HG03469 (cell line): ENCODE data around the gene PHLPP1.

Source experiments
- ATAC-seq: cut with Tn5 transposase; IDR thresholded peaks from one replicate; pipeline ENCODE4 v1.9.1; 2021; ENCODE audit warnings: mild to moderate bottlenecking, moderate library complexity, moderate number of reproducible peaks; ENCODE audit not compliant: unreplicated experiment

PHLPP1 gene

DNA sequence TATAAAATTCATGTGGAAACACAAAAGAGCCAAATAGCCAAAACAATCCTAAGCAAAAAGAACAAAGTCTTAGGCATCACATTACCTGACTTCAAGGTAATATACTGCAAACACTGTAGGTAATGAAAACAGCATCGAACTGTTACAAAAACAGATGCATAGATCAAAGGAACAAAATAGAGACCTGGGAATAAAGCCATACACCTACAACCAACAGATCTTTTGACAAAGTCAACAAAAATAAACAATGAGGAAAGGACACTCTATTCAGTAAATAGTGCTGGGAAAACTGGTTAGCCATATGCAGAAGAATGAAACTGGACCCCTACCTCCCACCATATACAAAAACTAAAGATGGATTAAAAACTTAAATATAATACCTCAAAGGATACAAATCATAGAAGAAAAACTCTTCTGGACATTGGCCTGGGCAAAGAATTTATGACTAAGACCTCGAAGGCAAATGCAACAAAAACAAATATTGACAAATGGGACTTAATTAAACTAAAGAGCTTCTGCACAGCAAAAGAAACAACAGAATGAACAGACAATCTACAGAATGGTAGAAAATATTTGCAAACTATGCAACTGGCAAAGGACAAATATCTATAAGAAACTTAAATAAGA is 218.0 kb downstream of the PHLPP1 start:
- no peak for ATAC-seq

DNA sequence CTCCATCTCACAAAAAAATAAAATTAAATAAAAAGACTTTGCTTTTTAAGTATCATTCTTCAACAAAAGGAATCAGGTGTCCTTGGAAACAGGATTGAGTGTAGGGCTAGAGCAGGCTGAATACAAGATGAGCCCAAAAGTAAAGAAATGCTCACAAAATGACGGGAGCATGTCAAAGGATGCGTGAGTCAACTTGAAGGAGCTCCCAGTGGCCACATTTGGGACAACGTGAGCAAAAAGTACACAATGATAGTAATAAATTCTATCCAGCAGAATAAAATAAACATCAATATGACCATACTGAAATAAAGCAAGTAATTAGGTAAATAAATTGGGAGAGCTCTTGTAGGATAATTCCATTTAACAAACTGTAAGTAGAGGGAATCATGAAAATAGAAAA is 220.7 kb downstream of the PHLPP1 start:
- no peak for ATAC-seq

DNA sequence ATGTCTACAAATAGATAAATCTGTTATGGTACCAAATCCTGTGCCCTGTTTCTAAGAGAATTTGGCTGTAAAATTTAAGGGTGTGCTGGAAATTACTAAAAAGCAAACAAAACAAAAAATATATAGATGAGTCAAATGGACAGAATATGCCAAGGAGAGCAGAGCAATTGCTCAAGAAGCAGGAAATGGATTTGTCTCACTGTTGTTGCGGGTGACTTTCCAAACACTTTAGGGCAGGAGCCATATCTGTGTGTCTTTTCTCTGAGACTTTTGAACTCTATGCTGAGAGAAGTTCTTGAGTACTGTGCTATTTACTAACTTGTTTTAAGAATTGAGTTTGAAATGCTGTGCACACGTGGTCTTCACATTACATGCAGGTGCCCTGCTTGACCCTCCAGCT is 221.7 kb downstream of the PHLPP1 start:
- ATAC-seq: no peak

DNA sequence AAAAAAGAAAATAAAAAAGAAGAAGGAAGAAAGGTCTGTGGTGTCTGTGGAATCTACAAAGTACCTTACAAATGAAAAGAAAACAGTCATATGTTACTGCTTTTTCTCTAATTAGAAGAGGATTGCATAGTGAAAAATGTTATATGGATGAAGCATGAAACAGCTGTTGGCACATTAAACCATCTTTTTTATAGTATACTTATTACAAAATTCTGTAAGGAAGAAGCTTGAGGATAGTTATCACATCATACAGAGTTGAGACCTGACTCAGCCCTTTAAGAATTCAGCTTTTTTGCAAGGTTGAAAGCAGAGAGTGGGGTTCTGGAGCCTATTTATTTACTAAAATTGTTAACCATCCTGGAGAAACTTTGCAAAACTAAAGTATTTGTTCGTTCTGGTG is 222.7 kb downstream of the PHLPP1 start:
- no peak for ATAC-seq

DNA sequence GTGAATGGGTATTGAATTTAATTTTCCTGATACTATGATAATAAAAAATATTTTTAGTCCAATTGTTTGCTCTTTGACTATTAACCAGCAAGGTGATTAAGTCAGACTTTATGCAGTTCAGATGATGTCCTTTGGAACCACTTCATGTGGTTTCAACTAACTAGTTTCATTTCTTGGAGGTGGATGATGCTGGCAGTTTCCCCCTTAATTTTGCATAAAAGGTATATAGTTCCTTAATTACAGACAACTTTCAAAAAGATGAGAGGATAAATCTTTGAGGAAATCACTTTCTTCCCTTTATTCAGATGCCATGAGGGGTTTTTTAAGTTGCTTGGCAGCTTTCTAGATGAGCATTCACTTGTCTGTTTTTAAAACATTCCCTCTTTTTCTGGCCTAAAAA is 223.1 kb downstream of the PHLPP1 start:
- ATAC-seq: peak; percentile 60

DNA sequence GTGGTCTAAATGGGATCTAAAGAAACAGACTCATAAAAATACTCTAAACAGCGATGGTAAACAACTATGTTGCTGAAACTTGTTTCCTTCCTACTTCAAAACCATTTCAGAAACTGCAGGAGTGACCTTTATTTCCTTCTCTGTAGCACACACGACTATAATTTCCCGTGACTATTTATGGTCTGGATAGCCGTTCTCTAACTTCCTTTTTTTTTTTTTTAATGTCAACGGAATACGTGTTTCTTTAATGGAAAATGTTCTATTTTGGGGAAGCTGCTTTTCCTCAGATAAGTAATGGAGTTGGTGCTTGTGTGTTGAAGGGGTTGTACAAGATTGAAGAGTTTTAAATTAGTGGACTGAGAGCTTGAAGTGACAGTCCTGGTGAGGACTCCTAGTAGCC is 224.1 kb downstream of the PHLPP1 start:
- ATAC-seq: no peak

DNA sequence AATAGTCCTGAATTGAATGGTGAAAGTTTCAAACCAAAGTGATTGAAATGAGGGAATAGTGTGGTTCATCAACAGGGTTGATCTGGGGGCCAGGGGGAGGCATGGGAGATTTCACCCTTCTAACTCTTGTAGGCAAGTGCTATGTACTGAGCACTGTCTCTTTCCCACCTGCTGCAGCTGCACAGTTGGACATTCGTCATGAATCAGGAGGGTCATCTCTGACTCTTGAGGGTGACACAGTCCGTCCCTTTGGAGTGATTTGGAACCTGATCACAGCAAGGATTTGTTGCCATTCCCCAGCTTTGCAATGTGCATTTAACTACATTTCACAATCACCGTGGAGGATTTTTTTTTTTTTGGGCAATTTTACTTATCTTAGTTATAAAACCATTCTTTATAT is 224.6 kb downstream of the PHLPP1 start:
- ATAC-seq: no peak

DNA sequence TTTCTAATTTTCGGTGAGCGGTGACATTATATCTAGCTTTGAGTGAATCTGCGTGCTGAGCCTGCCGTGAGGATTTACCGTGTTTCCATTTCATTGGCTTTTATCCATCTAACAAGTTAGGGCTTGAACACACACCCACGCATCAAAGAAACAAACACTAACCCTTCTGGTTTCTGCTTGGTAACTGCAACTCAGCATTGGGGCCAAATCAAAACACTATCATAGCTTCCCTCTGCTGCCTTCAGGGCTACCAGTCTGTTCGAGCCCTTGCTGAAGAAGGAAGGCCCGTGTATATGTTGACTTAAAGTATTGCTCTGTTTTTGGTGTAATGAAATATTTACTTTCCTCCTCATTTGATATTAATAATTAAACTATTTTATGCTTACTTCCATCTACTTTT is 227.2 kb downstream of the PHLPP1 start:
- no peak for ATAC-seq

DNA sequence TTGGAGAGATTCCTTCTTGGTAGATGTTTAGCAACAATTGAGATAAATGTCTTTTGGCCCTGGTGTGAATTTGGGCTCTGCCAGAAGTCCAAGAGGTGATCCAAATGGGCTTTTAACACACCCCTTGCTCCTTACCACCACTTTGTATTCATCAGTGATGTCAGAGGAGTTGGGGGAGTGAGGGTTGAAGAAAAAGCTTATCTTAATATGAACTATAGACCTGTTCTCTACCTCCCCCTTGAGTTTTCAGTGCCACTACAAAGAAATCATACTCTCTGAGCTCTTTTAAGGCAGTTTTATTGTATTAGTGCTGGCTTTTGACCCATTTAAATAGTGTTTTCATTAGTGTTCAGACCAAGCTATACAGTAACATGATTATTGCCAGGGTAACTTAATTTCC is 229.1 kb downstream of the PHLPP1 start:
- ATAC-seq: no peak

DNA sequence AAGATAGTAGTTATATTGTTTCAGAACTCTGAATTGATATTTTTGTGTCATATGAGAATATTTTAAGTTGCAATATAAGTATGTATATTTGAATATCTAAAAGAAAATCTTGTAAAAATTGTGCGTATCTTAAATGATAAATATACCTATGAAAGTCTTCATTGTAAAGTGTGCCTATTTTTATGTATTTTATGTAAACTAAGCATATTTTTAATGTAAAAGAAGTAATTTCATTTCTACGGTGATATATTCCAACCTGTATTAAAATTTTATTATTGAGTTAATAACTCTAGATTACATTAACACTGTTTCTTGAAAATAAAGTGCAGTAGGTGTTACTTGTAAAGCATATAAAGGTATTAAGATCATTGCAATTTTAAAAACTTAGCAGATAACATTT is 233.4 kb downstream of the PHLPP1 start:
- no peak for ATAC-seq

DNA sequence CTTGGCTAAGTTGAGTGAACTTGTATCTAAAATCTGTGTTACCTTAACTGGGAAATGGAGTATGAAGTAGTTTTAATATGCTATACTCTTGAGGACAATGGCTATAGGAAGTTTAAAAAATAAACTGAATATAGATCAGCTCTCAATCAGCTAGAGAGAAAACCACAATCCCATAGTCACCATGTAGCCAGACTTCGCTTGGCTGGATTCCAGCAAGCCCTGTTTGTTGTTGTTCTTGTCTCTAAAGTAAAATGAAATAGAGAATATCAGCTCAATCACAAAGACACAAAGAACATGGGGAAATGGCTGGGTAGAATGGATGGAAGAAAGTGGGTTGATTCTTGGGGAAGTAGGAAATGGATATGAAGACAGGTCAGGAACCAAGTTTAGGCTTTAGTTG is 234.9 kb downstream of the PHLPP1 start:
- ATAC-seq: no peak

DNA sequence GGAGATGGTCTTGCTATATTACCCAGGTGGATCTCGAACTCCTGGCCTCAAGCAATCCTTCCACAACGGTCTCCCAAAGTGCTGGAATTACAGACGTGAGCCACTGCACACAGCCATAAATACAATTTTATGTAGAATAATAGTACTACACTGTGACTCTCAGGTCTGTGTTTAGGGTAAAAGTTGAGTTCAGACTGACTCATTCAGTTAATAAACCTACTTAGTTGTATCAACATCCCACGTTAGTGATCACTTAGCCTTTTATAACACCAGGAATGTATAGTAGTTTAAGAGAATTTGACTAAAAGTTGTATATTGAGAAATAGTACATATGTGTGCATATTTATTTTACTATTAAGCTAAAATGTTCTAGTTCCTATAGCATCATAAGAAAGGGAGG is 237.5 kb downstream of the PHLPP1 start:
- no peak for ATAC-seq

DNA sequence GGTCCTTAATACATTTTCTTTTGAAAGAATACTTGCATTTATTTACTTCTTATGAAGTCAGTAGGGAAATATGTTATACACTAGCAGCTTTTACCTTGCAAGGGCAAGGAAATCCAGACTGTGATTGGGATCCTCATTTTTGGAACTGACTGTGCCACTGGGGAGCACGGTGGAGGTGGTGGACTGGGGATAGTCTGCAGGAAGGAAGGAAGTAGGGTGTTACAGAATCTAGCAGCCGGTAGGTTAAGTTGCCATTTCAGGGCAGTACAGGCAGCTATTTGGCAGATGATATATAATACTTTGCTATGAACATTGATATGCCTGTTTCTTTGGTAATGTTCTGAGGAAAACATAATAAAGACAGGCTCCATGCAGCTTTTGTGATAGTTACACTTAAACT is 238.3 kb downstream of the PHLPP1 start:
- no peak for ATAC-seq

DNA sequence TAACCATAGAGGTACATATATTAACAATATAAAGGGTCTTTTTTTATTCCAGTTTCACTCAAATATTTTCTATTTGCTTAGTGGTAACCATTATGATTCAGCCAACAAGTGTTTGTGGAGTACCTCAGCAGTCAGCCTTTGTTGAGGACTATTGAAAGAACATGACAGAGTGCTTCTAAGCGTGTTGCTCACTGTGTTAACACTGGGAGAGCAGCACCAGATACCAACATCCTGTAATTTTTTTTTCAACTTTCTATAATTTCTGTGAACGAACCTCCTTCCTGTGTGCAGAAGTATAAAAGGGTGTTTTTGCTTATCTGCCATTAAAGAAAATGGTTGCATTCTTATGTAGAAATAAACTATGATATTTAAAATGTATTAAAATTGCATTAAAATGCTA is 239.0 kb downstream of the PHLPP1 start:
- ATAC-seq: no peak

DNA sequence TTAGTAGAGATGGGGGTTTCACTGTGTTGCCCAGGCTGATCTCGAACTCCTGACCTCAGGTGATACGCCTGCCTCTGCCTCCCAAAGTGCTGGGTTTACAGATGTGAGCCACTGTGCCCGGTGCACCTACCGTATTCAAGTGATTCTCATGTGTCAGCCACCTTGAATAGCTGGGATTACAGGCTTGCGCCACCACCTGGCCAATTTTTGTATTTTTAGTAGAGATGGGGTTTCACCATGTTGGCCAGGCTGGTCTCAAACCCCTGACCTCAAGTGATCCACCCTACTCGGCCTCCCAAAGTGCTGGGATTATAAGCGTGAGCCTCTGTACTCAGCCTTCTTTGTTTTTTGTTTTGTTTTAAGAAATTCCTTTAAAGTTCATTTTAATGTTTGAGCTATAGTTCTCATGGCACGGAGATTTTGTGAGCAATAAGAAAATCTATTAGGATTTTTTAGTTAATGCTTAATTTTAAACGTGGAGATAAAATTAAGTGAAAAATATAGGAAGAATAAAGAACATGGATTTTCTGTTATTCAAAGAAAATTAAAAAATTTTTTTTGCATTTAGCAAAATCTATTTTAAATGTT is 242.6 kb downstream of the PHLPP1 start:
- peak; percentile 44 for ATAC-seq

DNA sequence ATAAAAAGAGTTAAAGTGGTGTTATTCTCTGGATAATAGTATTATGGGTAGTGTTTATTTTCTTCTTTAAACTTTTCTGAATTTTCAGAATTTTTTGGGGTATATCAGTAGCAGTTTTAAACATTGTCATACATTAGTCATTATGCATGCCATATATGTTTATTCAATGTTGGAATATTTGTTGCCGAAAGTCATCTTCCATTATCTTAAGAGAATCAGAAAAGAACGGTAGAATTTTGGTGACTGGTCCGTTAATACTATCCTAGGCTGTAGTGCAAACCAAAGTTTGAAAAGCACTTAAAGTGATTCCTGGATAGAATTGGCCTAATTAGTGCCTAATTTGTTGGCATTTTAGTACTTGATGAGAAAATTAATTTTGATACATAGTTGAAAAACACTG is 244.1 kb downstream of the PHLPP1 start:
- no peak for ATAC-seq

DNA sequence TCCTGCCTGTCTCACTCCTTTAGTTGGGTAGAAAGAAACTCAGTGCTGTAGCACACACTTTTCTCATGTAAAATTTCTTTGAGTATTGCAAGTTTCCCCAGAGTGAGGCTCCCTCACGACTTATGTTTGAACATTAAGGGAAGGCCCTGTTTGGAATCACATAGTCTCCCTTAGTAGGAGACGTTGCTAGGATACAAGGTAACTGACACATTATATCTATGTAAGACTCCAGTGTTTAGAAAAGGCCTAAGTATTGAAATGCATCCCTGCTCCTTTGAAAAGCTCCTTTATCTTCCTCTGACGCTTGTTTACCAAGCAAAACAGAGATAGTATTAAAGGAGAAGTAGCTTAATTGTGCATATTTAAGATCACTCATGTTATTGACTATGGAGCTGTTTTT is 248.2 kb downstream of the PHLPP1 start:
- no peak for ATAC-seq

DNA sequence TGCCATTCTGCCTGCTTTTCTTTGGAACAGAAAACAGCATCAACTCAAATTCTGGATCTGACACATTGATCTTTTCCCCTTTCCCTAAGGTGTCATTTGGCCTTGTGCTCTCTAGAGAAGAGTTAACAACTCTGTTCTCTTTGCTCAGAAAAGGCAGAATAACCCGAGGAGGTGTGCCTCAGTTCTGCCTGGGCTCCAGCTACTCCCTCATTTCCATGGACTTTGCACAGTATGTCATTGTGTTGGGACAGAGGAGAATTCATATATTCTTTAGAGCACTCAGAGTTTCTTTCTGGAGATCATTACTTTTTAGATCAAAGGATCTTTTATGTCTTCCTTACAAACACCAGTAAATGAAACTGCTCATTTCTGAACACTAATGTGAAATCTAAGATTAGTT is 249.1 kb downstream of the PHLPP1 start:
- no peak for ATAC-seq

DNA sequence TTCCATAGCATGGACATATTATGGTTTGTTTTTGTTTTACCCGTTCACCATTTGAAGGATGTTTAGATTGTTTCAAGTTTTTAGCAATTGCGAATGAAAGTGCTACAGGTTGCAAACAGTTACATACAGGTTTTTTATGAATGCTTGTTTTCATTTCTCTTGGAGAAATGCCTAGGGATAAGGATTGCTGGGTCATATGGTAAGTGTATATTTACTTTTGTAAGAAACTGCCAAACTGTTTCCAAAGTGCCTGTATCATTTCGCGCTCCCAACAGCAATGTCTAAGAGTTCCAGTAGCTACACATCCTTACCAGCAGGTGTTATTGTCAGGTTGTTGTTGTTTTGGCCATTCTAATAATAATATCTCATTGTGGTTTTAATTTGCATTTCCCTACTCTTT is 251.7 kb downstream of the PHLPP1 start:
- no peak for ATAC-seq

DNA sequence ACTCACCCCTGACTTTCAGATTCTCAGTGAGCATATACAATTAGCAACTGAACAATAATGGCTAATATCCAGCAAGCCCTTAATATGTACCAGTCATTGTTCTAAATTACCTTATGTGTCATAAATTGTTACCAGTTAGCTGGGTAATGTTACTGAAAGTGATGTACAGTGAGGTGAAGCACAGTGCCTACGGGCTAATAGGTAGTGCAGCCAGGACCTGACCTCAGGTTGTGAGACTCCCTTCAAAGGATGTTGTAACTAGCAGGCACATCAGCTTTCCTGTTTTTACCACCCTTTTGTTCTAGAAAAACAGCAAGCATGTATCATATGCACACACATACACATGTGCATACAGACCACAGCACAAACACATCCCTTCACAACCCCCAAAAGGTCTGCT is 258.3 kb downstream of the PHLPP1 start:
- no peak for ATAC-seq

DNA sequence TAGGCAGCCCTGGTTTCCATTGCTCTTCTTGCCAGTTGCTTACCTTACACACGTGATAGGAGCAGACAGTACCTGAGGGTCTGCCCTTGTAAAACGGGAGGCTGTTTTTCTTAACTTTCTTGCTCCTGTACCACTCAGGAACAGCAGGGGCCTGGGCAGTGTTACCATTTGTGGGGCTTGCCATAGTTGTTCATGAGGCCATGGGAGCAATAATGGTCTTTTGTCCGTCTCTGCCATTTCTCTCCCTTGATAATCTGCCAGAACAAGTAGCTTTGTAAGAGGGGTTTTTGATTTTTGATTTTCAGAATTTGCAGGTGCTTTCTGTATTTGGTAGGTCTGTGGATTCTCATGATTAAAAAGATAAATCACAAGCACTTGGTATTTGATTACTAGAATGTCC is 259.0 kb downstream of the PHLPP1 start:
- no peak for ATAC-seq

DNA sequence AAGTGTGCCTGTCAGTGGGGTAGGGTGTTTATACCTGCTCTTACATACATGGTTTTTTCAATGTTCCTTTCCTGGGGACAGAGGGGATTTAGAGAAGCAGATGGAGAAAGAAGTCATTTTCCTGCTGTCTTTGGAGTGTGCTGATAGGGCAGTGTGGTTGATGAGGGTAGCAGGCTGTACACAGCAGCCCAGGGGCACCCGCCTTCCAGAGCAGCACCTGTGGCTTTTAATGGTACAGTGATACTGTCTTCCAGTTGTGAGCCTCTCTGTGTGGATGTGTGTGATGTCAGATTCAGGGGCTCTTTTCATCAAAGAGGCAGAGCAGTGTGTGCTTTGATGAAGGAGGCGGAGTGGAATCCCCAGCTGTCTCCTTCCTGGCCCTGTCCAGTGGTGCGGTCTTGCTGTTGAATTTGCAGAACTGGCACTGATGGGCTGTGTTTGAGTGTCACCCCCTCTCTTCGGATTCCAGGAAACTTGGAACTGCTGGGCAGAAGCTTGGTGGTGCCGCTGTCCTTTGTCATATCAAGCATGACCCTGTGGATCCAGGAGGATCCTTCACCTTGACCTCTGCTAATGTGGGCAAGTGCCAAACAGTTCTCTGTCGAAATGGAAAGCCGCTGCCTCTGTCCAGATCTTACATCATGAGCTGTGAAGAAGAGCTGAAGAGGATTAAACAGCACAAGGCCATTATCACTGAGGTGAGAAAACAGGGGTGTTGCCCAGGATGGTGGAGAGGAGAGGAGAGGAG is 259.8 kb downstream of the PHLPP1 start:
- no peak for ATAC-seq

DNA sequence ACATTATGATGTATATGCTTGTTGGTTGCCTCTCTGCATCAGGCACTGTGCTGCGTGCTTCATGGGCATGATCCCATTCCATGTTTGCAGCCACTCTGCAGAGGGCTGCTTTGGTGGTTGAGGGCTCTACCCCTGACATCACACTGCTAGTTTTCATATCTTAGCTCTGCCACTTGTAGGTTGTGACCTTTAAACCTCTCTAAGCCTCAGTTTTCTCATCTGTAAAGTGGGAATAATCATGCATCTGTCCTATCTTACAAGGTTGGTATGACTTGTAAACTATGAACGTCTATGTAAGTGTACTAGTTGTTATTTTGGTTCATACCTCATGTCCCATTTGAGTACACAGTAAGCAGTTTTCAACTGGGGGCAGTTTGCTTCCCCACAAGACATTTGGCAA is 260.4 kb downstream of the PHLPP1 start:
- no peak for ATAC-seq
